Measurements from ENCODE around the gene HMGB1.

Gene HMGB1

DNA sequence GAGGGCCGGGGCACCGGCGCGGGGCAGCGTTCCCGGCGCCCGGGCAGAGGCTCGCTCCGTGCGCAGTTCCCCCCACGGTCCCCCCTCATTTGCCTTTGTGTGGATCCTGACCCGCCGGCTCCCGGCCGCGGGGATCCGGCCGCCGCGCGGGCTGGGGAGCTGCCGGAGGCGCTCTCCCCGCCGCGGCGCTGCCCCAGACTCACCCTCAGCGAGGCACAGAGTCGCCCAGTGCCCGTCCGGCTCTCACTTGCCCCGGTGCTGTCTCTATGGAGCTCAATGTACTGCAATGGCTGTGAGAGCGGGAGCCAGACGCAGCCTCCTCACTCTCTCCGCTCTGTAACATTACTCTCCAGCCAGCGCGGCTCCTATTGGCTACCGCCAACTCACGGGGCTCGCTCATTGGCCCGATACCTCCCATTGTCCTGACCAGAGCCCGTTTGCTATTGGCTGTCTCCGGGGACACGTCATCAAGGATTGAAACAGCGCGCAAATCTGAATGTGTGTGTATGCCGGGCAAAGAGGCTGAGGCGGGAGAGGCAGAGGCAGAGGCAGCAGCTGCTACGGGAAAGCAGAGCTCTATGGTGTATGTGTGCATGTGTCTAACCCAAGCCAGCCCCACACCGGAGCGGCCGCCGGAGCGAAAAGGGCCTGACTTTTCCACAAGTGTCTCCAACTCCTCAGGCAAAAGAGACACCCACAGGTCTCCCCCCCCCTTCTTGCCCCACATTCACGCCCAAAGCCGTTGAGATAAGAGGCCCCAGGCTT is at the start of gene HMGB1:
Gene HMGB1 (minus strand): TSS at position 344 of the 765 bp plus-strand sequence. CDS start 2,256 bp downstream, outside the sequence.
- peak; percentile 99 for DNase-seq

- DNase-seq: no peak
These were observed 45.2 kb upstream of the HMGB1 start for GRCh38 chr13:30510811-30511371.

GRCh38 chr13:30510091-30510490 is 44.4 kb upstream of the HMGB1 start:
- no peak for DNase-seq

DNA sequence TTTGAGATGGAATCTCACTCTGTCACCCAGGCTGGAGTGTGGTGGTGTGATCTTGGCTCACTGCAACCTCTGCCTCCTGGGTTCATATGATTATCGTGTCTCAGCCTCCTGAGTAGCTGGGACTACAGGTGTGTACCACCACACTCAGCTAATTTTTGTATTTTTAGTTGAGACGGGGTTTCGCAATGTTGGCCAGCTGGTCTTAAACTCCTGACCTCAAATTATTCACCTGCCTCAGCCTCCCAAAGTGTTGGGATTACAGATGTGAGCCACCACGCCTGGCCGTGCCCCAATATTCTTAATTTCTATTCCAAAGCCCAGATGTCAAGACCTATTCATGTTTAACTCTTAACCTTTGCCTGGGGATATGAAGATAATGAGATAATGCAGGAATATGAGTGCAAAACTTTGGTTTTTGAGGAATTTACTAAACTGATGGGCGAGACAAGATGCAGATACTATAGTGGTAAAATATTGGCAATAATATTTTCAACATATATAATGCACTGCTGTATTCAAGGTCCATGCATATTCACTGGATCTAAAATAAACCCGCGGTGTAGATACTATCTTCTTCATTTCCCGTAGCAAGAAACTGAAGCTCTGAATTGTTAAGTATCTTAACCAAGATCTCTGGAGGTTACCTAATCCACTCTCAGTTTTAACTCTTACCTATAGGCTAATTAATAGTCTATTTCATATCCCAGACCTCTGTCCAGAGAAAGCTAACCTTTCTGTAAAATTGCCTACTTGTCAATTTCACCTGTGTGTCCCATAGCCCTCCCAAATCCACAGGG is 43.7 kb upstream of the HMGB1 start:
- no peak for DNase-seq

- no peak for DNase-seq
These were observed 38.3 kb upstream of the HMGB1 start for GRCh38 chr13:30504081-30504480.

DNA sequence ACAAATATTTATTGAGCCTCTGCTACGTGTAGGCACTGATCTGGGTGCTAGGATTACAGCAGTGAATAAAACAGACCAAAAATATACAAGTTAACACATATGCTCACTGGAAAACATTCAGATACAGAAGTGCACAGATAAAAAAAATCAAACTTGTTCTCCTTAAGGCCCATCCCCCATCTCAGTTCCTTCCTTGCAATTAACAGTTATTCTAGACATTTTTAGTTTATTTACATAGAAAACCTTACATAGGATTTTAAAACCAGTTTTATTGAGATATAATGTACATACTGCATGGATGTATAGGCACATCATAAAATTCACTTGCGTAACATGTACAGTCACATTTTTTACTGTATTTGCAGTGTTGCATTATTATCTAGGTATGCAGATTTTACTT is 36.5 kb upstream of the HMGB1 start:
- no peak for DNase-seq

DNA sequence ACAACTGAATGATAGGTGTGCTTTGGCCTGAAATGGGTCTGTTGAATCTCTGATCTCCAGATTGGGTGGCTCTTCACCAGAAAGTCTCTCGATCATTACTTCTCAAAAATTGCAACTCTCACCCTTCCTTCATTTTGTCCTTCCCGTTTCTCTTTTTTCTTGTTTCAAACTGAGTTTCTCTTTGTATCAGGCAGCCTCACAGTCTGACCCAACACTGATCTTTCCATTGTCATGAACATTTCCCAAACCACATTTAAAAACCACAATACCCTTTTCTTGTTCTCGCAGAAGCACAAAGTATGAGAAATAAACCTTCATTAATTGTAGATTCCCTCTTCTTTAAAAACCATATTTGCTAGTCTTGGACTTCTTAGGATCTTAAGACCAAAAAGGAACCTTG is 33.6 kb upstream of the HMGB1 start:
- no peak for DNase-seq

DNA sequence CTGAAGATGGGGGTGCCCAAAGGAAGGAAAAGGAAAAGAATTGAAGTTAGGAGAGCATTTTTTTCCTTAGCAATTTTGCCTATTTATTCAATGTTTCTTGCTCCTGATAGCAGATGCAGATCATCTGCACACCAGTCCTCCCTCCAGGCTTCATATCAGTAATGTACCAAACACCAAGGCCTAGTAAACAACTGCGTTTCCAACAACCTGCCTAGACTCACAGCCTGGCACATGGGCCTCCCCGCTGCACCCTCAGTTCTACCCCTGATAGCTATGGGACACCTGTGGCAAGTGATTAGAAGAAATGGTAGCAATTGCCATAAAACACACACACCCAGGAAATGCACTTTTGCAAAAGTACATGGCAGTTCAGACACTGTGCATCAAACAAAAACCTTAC is 30.4 kb upstream of the HMGB1 start:
- no peak for DNase-seq

DNA sequence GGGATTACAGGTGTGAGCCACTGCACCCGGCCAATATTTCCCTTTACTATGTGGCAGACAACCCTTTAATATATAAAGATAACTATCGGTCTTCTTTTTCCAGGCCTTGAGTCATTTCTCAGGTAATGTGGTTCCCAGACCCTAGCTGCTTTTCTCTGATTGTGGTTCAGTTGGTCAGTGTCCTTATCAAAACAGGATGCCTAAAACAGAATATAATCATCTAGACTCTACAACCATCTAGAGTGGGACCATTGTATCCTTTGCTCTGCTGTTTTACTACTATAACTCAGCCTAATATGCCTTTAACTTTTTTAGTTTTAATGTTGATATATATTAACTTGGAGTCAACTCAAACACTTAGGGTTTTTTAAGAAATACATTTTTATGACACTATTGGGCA is 30.0 kb upstream of the HMGB1 start:
- DNase-seq: no peak

DNA sequence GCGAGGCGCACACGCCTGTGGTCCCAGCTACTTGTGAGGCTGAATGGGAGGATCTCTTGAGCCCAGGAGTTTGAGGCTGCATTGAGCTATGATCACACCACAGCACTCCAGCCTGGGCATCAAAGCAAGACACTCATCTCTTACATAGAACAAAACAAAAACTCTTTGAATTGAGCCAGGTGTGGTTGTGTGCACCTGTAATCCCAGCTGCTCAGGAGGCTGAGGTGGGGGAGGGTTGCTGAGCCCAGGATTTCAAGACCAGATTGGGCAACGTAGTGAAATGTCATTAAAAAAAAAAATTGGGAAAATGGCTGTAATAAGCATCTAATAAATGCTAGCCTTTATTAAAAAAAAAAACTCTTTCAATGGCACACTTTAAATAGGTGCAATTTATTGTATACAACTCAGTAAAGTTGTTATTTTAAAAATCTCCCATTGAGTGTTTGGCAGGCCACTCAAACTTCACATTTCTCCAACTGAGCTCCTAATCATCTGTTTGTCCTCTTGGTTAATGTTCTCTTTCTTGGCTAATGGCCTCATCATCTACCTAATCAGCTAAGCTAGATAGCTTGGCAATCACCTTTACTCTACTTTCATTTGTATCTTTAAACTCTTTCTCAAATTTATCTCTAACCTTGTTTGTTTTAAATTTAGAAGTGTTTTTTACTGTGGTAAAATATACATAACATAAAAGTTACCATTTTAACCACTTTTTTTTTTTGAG is 28.1 kb upstream of the HMGB1 start:
- no peak for DNase-seq

DNA sequence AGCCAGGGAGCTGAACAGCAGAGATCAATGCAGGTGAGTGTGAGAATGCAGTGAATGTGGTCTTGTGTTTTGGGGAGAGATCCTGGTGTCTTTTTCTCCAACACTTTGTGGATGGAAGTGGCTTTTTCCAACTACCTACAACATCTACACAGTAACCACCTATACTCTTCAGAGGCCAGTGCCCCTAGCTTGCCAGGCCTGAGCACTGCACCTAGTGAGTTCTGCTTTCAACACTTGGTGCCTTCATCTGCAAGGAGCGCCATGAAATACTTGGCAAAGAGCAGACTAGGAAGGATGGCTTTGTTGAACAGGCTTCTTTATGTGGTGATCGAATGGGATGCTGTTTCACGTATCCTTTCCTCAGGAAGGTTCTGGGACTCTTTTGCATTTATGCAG is 21.3 kb upstream of the HMGB1 start:
- no peak for DNase-seq

DNA sequence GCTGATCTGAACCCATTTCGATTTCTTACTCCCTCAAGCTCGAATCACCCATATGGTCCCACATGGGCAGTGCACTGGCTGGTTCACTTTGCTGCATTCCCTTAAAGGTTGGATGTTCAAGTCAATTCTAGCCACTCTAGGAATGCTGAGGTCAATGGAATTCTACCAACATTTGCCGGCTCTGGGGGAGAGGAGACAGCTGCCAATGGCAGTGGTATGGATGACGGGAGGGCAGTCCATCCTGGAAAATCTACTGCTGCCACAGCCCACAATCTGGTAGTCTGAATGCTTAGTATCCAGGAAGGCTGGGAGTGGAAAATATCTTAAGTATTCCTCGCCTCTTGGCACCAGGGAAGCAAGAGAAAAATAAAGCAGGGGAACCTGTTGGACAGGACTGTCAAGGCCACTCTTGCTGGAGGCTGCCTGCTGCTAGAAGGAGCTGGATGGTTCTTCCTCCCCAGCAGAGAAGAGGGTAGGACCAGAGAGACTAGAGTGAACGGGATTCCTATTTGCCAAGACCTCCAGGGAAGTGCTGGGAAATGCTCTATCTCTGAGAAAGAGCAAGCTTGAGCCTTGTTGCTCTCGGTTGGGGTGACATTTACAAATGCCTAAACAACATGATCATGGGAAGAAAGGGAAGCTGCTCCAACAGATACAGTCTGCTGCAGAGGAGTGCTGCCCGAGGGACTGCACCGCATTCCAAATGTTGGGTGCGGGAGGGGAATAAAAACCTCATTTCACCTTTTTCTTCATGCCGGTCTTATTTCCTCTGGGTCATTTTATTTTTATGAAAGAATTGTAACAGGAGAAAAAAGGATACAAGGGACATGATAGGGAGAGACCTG is 20.7 kb upstream of the HMGB1 start:
- DNase-seq: no peak

DNA sequence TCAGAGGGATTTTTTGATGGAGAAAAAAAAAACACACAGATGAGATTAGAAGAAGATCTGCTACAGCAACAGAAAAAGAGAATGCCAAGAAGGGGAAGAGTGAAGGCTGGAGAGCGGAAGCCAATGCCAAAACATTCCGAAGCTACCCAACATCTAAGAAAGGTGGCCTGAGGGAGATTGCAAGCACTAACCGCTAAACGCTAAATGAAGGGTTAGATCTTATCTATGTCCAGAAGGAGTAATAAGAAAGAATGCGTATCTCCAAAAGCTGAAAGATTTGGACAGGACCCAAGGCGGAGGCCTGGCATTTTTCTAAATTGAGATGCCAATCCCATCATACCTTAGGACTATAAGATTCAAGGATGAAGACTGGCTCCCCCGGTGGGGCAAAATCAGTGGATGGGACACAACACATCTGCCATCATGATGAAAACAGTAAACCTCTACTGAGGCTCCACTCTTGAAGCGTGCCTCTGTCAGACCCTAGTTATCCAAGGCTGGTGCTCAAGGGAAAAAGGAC is 15.6 kb upstream of the HMGB1 start:
- DNase-seq: no peak

GRCh38 chr13:30480292-30480950 is 14.7 kb upstream of the HMGB1 start:
- DNase-seq: no peak

DNA sequence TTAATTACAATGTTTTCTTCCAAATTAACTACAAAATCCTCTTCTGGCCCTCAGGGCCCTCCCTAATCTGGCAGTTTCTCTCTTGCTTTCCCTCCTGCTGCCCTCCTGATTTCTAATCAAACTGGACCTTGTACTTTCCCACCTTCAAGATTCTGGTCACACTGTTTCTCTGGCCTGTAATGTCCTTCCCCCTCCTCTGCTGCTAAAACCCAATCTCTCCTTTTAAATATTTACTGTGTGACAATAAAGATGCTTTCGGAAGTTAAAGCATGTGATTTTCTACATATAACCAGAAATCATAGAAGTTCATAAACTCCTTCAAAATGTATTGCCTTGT is 14.1 kb upstream of the HMGB1 start:
- no peak for DNase-seq

DNA sequence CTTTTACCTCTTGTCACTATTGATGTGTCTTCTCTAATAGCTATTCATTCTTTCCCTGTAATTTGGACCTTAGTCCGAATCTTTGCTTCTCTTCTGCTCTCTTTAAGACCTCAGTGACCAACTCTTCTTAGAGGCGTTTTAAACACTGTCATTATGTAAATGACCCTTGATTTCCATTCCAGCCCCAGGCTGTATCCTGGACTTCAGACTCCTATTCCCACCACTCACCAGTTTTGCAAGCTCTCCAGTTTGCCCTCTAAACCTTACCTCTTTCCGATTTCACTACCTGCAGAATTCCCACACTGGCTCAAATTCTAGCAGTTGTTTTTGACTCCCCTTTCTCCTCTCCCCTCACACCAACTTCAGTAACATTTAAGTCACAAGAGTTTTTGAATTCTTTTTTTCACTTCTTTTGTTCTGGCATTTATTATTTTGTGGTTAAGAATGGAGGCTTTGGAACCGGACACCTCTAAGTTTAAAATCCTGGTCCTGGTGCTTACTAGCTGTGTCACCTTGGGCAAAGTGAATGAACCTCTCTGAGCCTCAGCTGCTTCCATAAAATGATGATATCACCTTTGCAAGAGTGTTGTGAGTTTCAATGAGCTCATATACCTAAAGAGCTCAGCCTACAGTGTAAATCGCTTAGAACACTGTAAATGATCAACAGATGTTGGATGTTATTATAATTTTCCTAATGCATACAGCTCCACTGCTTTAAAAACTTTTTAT is 13.6 kb upstream of the HMGB1 start:
- DNase-seq: no peak

DNA sequence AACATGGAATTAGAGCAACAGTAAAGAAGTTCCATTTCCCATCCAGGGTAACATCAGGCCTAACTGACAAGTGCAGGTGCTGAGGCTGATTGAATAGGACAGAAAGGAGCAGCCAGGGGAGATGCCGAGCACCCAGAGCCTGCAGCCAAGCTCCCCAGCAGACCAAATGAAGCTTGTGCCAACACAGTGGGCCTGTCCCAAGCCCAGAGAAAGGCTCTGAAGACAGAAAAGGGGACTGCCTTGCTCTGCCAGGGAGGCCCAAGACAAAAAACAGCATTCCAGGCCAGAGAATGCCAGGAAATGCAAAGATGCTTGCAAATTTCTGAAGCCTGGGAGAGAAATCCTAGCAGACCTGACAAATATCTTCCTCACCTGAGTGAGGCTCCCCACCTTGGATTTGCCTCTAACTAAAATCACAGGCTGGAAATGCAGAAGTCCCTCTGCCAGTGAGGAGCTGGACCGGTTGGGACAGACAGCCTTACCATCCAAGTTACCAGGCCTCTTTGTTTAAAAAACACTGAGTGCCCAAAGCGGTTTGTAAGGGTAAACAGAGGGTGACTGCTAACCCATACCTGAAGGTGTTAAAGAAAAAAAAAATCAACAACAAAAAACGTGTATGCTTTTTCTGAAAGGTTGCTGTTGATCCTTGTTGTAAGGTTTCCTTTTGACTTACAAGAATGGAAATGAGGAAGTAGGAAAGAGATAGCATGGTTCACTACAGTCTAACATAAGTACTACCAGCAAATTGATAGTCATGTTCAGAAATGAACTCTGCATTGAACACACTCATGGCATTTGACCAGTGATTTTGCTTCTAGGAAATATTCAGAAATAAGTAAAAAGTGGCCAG is 11.8 kb upstream of the HMGB1 start:
- DNase-seq: no peak

GRCh38 chr13:30473675-30474074 is 7.9 kb upstream of the HMGB1 start:
- no peak for DNase-seq

- DNase-seq: no peak
These were observed 1.1 kb upstream of the HMGB1 start for GRCh38 chr13:30466841-30467252.

DNA sequence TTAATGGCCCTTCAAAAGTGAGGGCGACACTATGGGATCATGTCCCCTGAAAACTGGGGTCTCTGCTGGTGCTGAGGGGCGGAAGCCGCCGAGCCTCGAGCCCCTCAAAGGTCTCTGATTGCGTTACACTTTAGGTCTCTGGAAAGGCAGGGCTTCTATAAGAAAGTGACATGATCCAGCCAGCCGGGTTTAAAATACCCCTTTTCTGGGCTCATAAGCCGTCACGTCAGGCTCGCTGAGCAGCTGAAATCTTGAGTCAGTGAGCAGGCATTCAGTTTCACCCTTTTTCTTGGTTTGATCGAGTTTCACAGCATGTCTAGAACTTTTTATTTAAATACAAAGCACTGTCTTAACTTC is 600 bp upstream of the HMGB1 start:
- no peak for DNase-seq

Data from CD4-positive, alpha-beta T cell treated with Interleukin-4 for 4 hours (primary cell).